C4-2B (cell line): ENCODE measurements around the gene CDK17.

Experiments
- ZFX ChIP-seq: fragments of 450-650 bp; IDR thresholded peaks from 2 replicates; pipeline ENCODE4 v1.6.1; 2017
- TF ChIP-seq, protein P1 (sequence below): fragments of 450-650 bp; conservative IDR thresholded peaks from 2 replicates; pipeline ENCODE4 v1.5.1; 2017; ENCODE audit warnings: mild to moderate bottlenecking

DNA sequence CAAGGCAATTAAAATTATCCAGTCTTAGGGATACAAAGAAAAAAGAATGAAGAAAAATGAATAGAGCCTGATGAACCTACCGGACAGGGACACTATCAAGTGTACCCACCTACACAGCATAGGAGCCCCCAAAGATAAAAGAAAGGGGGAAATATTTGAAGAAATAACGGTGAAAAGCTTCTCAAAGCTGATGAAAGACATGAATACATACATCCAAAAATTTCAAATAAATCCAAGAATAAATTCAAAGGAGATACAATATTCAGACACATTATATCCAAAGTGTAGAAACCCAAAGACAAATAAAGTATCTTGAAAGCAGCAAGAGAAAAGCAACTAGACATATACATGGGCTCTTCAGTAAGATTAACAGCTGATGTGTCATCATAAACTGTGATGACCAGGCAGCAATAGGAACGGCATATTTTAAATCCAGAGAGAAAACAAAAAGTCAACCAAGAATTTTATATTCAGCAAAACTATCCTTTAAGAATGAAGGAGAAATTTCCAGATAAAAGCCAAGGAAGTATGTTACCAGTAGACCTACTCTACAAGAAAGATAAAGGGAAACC lies 56.0 kb downstream of the CDK17 start:
- TF ChIP-seq, protein P1, sequence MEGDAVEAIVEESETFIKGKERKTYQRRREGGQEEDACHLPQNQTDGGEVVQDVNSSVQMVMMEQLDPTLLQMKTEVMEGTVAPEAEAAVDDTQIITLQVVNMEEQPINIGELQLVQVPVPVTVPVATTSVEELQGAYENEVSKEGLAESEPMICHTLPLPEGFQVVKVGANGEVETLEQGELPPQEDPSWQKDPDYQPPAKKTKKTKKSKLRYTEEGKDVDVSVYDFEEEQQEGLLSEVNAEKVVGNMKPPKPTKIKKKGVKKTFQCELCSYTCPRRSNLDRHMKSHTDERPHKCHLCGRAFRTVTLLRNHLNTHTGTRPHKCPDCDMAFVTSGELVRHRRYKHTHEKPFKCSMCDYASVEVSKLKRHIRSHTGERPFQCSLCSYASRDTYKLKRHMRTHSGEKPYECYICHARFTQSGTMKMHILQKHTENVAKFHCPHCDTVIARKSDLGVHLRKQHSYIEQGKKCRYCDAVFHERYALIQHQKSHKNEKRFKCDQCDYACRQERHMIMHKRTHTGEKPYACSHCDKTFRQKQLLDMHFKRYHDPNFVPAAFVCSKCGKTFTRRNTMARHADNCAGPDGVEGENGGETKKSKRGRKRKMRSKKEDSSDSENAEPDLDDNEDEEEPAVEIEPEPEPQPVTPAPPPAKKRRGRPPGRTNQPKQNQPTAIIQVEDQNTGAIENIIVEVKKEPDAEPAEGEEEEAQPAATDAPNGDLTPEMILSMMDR, result no peak
- TF ChIP-seq ZFX, result no peak
